Stimulated activated naive CD4-positive, alpha-beta T cell (primary cell): ENCODE measurements around the gene PLET1.

ENCODE experiments used
- DNase-seq, 6 experiments: peaks; one replicate each; lab custom pipeline; 2025; lab: John Stamatoyannopoulos, UW

Gene PLET1

DNA sequence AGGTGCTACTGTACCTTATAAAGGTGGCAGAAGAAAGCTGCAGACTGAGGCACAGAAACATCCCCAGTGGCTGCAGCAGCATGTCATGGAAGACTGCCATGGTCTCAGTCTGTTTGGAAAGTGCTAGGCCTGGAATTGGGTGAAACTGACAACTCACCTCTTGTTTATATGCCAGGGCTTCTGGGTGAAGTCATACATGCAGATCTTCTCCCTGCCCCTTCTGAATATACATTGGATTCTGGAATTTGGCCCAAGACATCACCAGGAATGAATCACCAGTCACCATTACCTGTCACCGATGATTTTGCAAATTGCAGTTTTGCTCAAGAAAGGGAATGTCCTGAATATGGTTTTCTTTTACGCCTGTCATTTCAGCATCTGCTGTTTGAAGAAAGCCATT is at the start of gene PLET1:
TSS of gene PLET1 (minus strand) at position 371 of the 400 bp plus-strand sequence. CDS start at position 100, 271 bp downstream.
- DNase-seq: no peak

GRCh38 chr11:112310419-112310818 is 49.8 kb upstream of the PLET1 start:
- no peak for DNase-seq

GRCh38 chr11:112308651-112309050 is 48.0 kb upstream of the PLET1 start:
- no peak for DNase-seq

DNA sequence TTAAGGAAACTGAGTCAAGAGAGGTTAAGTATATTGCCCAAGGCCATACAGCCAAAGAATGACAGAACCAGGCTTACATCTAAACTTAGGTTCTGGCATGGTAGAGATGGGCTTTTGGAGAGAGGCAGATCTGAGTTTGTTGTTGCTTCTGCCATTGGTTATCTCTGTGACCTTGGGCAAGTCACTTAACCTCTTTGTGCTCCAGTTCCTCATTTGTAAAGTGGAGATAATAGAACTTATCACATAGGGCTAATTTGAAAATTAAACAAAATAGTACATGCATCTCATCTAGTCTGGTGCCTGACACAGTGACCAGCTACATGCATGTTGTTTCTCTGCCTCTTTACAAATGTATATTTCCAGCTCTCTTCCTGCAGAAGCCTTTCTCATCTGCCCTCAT is 47.0 kb upstream of the PLET1 start:
- no peak for DNase-seq

GRCh38 chr11:112306230-112306629 is 45.6 kb upstream of the PLET1 start:
- DNase-seq: no peak

DNA sequence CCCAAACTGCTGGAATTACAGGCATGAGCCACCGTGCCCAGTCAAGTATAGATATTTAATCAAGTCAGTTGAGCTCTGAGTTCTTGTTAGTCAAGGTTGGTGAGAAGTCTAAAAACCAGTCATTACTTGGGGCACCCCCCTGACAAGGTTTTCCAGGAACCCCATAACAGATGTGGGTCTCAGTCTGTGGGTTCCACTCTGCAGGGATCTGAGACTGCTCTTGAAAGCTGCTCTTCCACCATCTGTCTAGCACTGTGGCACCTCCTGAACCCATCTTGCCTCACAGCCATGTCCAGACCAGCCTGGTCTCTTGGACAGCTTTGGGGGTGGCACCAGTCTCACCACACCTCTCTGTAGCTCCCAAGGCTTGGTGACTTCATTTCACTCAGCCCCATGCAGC is 44.3 kb upstream of the PLET1 start:
- DNase-seq: no peak

GRCh38 chr11:112303616-112304015 is 43.0 kb upstream of the PLET1 start:
- DNase-seq: no peak

DNA sequence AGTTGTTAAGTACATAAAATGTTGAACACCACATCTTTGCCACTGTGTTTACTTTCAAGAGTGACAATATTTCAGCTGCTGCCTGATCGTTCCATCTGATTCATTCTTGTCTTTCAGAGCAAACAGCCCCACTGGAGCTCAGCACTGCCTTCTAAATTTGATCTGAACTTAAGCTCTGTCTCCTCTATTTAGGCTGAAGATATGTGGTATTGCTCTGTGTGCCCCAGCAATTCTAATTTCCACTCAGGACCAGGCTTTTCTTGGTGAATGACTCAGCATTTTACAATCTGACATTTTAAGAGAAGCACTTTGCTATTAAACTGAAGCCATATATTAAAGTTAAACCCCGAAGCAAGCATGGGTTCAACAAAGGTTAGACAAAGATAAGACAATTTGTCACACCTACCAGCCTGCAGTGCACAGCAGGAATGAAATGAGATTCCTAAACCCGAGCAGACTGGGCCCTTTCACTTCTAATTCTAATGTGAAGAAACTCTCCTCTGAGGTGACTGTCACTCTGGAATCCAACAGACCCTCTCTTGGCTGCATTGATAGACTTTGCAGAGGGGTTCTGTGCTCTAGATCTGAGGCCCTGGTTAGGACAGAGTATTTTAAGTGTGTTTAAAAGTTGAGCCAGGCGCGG is 41.7 kb upstream of the PLET1 start:
- no peak for DNase-seq

- no peak for DNase-seq
These were observed 39.6 kb upstream of the PLET1 start for GRCh38 chr11:112300094-112300786.

DNA sequence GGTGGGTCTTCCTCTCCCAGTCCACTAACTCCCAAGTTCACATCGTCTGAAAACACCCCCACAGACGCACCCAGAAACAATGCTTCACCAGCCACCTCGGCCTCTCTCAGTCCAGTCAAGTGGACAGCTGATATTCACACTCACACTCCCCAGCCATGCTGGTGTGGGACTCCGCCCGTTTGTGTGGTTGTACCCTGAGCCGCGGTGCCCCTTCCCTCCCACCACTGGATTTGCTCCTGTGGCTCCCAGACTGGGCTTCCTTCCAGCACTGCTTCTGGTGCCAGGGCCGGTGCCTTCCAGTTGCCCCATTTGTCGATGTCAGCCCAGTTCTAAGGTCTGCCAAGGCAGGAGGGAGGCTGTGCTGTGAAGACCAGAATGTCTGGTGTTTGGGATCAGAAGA is 37.9 kb upstream of the PLET1 start:
- DNase-seq: no peak

DNA sequence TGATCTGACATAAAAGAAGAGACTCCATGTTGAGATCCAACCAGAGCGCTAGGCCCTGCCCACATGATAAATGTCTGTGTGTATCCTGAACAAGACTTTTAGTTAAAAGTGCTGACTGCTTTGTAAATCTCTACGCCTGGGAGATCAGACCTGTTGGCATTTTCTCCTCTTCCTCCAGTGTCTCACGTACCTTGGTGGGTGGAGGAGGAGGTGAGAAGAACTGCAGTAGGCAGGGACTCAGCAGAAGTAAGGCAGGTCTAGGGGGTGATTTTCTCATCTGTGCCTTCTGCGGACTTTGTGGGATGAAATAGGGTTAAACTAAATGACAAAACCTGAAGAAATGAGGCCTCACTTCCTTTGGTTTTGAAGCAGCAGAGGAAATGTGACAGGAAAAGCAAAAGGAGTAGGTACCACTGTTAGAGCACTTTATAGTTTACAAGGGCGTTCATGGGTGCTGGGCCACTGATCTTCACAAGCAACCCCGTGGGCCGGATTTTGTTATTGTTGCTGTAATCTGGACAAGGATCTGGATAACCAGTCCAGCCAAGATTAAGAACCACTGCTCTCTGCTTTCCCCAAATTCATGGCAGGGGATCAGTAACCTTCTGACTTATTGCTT is 36.7 kb upstream of the PLET1 start:
- DNase-seq: peak in 4 of 6 experiments; percentile 4 to 59 (median 42)

DNA sequence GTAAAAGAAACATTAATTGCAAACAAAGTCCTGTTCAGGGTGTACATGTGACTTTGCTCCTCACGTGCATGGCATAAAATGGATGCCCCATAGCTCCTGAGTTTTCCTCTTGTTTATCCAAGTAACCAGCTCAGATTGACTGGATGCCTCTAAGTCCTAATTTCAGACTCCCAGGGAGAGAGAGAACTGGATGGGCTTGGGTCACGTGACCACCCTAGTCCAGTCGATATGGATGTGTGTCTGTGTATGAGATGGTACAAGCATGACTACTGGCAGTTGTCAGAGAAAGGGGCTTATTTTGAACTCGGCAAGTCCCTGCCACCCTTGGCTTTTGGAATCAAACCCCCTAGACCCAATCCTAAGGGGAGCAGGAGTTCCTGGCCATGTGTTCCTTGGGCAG is 35.4 kb upstream of the PLET1 start:
- DNase-seq: no peak

- DNase-seq: no peak
These were observed 34.2 kb upstream of the PLET1 start for GRCh38 chr11:112294688-112295340.

DNA sequence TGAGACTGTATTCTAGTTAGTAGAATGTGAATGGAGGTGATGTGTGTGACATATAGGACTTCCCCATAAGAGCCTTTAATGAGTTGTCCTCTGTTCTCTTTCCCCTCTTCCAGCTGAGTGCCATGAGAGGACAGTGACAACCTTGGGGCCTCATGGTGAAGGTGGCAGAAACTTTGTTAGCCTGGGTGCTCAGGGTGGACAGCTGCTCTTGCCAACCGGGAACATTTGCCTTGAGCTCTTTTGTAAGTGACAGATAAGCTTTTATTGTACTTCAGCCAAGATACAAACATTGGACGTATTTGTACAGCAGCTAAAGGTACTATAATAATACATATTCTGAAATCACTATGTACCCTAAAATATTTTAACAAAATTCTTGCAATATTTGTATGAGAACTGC is 33.0 kb upstream of the PLET1 start:
- no peak for DNase-seq

DNA sequence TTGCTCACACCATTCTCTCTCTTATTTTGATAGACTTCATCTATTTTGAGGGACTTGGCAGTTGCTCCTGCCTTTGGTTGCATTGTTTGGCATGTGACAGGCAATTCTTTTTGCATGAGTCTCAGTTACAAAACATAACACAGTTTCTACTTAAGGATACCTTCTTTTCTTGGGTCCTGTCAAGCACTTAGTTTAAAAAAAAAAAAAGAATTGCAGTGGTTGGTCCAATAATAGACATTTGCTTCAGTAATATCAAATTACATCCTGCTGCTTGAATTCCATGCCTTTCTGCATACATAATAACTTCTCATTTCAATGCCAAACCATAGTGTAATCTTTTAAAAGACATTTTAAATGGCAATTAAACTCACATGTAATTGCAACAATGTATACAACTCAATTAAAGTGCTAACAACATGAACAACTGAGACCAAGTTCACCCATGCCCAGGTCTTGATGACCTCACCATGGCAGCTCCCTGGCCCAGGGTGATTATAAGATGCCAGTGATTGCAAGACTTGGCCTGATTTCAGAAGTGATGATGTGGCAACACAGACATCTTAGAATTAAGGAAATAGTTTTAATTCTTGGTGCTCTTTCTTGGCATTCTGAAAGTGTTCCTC is 32.2 kb upstream of the PLET1 start:
- DNase-seq: no peak

- no peak for DNase-seq
These were observed 31.5 kb upstream of the PLET1 start for GRCh38 chr11:112292188-112292587.

- DNase-seq: no peak
These were observed 30.5 kb upstream of the PLET1 start for GRCh38 chr11:112291191-112291590.

DNA sequence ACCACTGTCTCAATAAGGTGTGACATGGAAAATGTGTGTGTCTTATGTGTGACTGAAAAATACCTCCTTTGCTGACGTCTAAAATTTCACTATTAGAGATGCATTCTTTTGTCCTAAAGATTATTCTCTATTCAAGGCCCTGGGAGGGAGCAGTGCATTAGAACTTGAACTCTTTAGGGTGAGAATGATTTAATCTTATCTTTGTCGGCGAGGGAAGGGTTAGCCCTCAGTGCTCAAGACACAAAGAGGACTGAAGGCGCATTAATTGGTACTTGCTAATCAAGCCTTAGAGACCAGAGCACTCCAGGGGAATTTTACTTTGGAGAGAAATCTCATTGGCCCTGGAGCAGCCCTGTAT is 29.8 kb upstream of the PLET1 start:
- DNase-seq: no peak

DNA sequence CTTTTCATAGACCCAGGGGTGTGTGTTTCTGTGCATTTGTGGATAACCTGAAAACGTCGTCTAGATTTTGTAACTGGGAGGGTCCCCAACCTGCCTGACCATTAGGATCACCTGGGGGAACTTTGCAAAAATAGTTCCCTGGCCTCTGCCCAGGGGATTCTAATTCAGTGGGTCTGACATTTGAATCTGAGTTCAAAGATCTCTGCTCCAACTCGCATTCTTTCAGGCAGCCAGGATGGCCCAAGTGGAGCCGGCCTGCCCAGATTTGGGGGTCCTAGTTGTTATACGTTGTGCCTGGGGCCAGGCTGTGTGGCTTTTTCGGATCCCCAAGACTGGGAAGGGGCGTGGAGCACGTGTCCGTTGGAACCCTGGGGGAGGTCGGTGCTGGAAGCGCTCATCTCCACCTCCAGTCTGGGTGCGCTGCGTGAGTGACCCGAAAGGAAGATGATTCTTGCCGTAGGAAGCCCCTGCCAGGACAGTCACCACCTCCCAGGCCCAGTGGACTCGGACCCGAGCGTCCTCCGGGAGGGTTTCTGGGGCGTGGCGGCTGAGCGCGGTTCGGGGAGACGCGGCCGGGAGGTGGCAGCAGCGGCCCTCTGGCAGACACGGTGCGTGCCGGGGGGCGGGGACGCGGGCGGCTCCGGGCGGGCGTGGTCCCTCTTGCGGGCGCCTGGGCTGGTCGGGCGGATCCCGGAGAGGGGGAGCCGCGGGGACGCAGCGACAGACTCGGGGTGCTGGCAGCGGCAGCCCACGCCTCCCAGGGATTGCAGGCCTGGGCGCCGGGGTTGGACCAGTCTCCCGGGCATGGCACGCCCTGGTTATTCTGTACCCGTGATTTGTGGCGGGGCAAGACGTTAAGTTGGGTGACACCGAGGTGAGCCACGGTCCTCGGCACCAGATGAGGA is 29.2 kb upstream of the PLET1 start:
- peak; percentile 75 to 88 (median 80) for DNase-seq

DNA sequence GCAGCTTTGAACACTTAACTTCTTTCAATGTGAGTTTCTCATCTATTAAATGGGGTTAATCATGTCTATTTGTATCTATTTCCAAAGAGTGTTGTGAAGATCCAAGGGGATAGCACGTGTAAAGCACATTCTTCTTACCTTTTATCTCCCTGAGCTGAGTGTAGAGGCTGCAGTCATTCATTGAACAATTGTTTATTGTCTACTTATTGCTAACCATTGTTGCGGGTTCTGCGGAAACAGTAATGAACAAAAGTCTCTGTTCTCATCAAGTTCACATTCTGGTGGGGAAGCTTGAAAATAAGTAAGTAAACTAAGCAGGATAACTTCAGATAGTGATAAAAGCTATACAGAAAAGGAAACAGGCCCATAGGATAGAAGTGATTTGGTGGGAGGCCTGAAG is 27.4 kb upstream of the PLET1 start:
- DNase-seq: no peak

DNA sequence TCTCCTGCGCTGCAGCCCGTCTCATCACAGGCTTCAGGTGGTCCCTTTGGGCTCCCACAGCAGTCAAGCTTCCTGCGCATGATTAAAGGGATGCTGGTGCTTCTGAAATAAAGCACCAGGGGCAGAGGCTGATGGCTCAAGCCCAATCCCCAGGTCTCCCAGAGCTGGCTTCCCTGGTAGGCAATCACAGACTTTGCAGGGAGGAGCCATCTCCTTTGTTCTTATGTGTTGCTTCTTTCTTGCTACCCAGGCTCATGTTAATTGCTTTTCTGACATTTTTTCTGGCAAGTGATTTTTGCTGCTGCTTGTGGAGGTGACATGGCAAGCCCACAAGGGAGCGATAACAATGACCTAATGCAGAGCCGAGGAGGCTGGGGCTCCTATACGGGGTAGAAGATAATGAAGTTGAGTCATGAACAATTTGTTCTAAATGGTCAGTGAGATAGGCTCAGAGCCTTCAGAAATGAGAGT is 25.2 kb upstream of the PLET1 start:
- no peak for DNase-seq
